Measurements from ENCODE around the gene LGI4. TPM values are rescaled to one million over a fixed set of nuclear protein-coding genes. Genes with fewer than 3 reads are reported as not detected.

LGI4 gene
- total RNA-seq, 4 donors from 2014 or later: 32.0 to 58.6 (median 49.2) TPM

GRCh38 chr19:35167251-35168119 is 32.6 kb upstream of the LGI4 start:
- no peaks in the 10 kb centered on the region for H3K4me1 ChIP-seq
- no peaks in the 10 kb centered on the region for H3K27me3 ChIP-seq
- H3K27ac ChIP-seq (replicated peaks in 1 of 4): no peak overlapping the region
- TF ChIP-seq POLR2AphosphoS5 (IDR thresholded peaks at IDR 0.05): no peak
- TF ChIP-seq EP300 (IDR thresholded peaks at IDR 0.05): no peak
- TF ChIP-seq CTCF (IDR thresholded peaks at IDR 0.05): no peak
- no peak for TF ChIP-seq POLR2A (IDR thresholded peaks at IDR 0.05; ENCODE audit: low read depth)
- peaks cover 0 to 43% (median 23%) of the 10 kb centered on the region in 4 donors for H3K9me3 ChIP-seq
- no peak overlapping the region for H3K4me3 ChIP-seq
- 73% methylated on average over 5 of the region's 5 CpGs for WGBS
- DNase-seq (ENCODE audit: extremely low spot score): no peak
- intact Hi-C loops (cut with DNase I): no loop called here
- peaks cover 19 to 52% (median 39%) of the 10 kb centered on the region in 4 donors for H3K36me3 ChIP-seq

- intact Hi-C loops (cut with DNase I): no loop called here
- Histone ChIP-seq H3K36me3 (peaks cover 19 to 63% (median 49%) of the 10 kb centered on the region in 4 donors), H3K9me3 (peaks cover 0 to 48% (median 25%) of the 10 kb centered on the region in 4 donors), H3K27me3 (no peaks in the 10 kb centered on the region), H3K4me1 (no peaks in the 10 kb centered on the region), H3K4me3 (no peak overlapping the region), H3K27ac (replicated peaks in 1 of 4) (no peak overlapping the region)
- no peak for DNase-seq (ENCODE audit: extremely low spot score)
- TF ChIP-seq POLR2A (IDR thresholded peaks at IDR 0.05; ENCODE audit: low read depth) (no peak), CTCF (IDR thresholded peaks at IDR 0.05) (no peak), POLR2AphosphoS5 (IDR thresholded peaks at IDR 0.05) (no peak), EP300 (IDR thresholded peaks at IDR 0.05) (no peak)
- WGBS: 93% methylated on average over 7 of the region's 7 CpGs
These were observed 31.5 kb upstream of the LGI4 start for GRCh38 chr19:35166100-35167063.

- peaks cover 19 to 73% (median 54%) of the 10 kb centered on the region in 4 donors for H3K36me3 ChIP-seq
- peaks cover 0 to 48% (median 25%) of the 10 kb centered on the region in 4 donors for H3K9me3 ChIP-seq
- no peaks in the 10 kb centered on the region for H3K27me3 ChIP-seq
- TF ChIP-seq POLR2A (IDR thresholded peaks at IDR 0.05; ENCODE audit: low read depth) (no peak), POLR2AphosphoS5 (IDR thresholded peaks at IDR 0.05) (no peak), CTCF (IDR thresholded peaks at IDR 0.05) (no peak), EP300 (IDR thresholded peaks at IDR 0.05) (no peak)
- no peak overlapping the region for H3K4me3 ChIP-seq
- no peaks in the 10 kb centered on the region for H3K4me1 ChIP-seq
- 73% methylated on average over 5 of the region's 5 CpGs for WGBS
- intact Hi-C loops (cut with DNase I): no loop called here
- DNase-seq (ENCODE audit: extremely low spot score): no peak
- H3K27ac ChIP-seq (replicated peaks in 1 of 4): no peak overlapping the region
These were observed 30.6 kb upstream of the LGI4 start for GRCh38 chr19:35165200-35166058.

GRCh38 chr19:35164418-35164817 is 29.6 kb upstream of the LGI4 start:
- WGBS: 85% methylated on average over 2 of the region's 2 CpGs
- Histone ChIP-seq H3K27ac (replicated peaks in 1 of 4) (no peak overlapping the region), H3K36me3 (peaks cover 23 to 82% (median 60%) of the 10 kb centered on the region in 4 donors), H3K27me3 (peaks cover 0 to 4% (median 0%) of the 10 kb centered on the region in 4 donors), H3K9me3 (peaks cover 0 to 48% (median 25%) of the 10 kb centered on the region in 4 donors), H3K4me3 (no peak overlapping the region), H3K4me1 (no peaks in the 10 kb centered on the region)
- intact Hi-C loops (cut with DNase I): no loop called here
- TF ChIP-seq CTCF (IDR thresholded peaks at IDR 0.05) (no peak), POLR2A (IDR thresholded peaks at IDR 0.05; ENCODE audit: low read depth) (no peak), POLR2AphosphoS5 (IDR thresholded peaks at IDR 0.05) (no peak), EP300 (IDR thresholded peaks at IDR 0.05) (no peak)
- no peak for DNase-seq (ENCODE audit: extremely low spot score)

Data from esophagus muscularis mucosa (tissue), 4 donors.